Measurements from ENCODE around the gene TNNT3. TPM values are rescaled to one million over a fixed set of nuclear protein-coding genes. Genes with fewer than 3 reads are reported as not detected.

The TNNT3 gene
- total and polyA plus RNA-seq, 2 experiments from 2014 or later: 2.7 to 3.8 TPM

GRCh38 chr11:1899686-1900085 lies 19.8 kb upstream of the TNNT3 start:
- Histone ChIP-seq H3K36me3 (no peaks in the 10 kb centered on the region), H3K9me3 (ENCODE audit: low read depth) (no peaks in the 10 kb centered on the region), H3K4me1 (ENCODE audit: low read depth) (peaks cover 3% of the 10 kb centered on the region), H3K27ac (no peak overlapping the region), H3K27me3 (no peaks in the 10 kb centered on the region), H3K4me3 (no peak overlapping the region)
- no peak for TF ChIP-seq CTCF (IDR thresholded peaks at IDR 0.05; ENCODE audit: low read depth, low read length)
- DNase-seq (ENCODE audit: low read depth in 1 of 2, low spot score in 1 of 2): no peak

GRCh38 chr11:1906181-1906580 lies 13.3 kb upstream of the TNNT3 start:
- no peak for TF ChIP-seq CTCF (IDR thresholded peaks at IDR 0.05; ENCODE audit: low read depth, low read length)
- no peaks in the 10 kb centered on the region for H3K27me3 ChIP-seq
- no peaks in the 10 kb centered on the region for H3K36me3 ChIP-seq
- H3K9me3 ChIP-seq (ENCODE audit: low read depth): no peaks in the 10 kb centered on the region
- DNase-seq (ENCODE audit: low read depth in 1 of 2, low spot score in 1 of 2): peak in 1 of 2 donors; percentile 10
- no peak overlapping the region for H3K27ac ChIP-seq
- no peak overlapping the region for H3K4me3 ChIP-seq
- no peaks in the 10 kb centered on the region for H3K4me1 ChIP-seq (ENCODE audit: low read depth)

- H3K27ac ChIP-seq: no peak overlapping the region
- DNase-seq (ENCODE audit: low read depth in 1 of 2, low spot score in 1 of 2): no peak
- no peaks in the 10 kb centered on the region for H3K27me3 ChIP-seq
- TF ChIP-seq CTCF (IDR thresholded peaks at IDR 0.05; ENCODE audit: low read depth, low read length): no peak
- H3K4me1 ChIP-seq (ENCODE audit: low read depth): no peaks in the 10 kb centered on the region
- no peaks in the 10 kb centered on the region for H3K9me3 ChIP-seq (ENCODE audit: low read depth)
- no peak overlapping the region for H3K4me3 ChIP-seq
- H3K36me3 ChIP-seq: no peaks in the 10 kb centered on the region
These were observed 12.7 kb upstream of the TNNT3 start for GRCh38 chr11:1906611-1907423.

- Histone ChIP-seq H3K36me3 (no peaks in the 10 kb centered on the region), H3K4me3 (no peak overlapping the region), H3K27me3 (no peaks in the 10 kb centered on the region), H3K27ac (no peak overlapping the region), H3K4me1 (ENCODE audit: low read depth) (no peaks in the 10 kb centered on the region), H3K9me3 (ENCODE audit: low read depth) (no peaks in the 10 kb centered on the region)
- TF ChIP-seq CTCF (IDR thresholded peaks at IDR 0.05; ENCODE audit: low read depth, low read length): no peak
- DNase-seq (ENCODE audit: low read depth in 1 of 2, low spot score in 1 of 2): peak in 1 of 2 donors; percentile 86
These were observed 10.9 kb upstream of the TNNT3 start for GRCh38 chr11:1908618-1909017.

- H3K36me3 ChIP-seq: no peaks in the 10 kb centered on the region
- H3K4me3 ChIP-seq: no peak overlapping the region
- H3K27ac ChIP-seq: no peak overlapping the region
- no peak for TF ChIP-seq CTCF (IDR thresholded peaks at IDR 0.05; ENCODE audit: low read depth, low read length)
- H3K9me3 ChIP-seq (ENCODE audit: low read depth): no peaks in the 10 kb centered on the region
- H3K27me3 ChIP-seq: no peaks in the 10 kb centered on the region
- no peaks in the 10 kb centered on the region for H3K4me1 ChIP-seq (ENCODE audit: low read depth)
- no peak for DNase-seq (ENCODE audit: low read depth in 1 of 2, low spot score in 1 of 2)
These were observed 10.0 kb upstream of the TNNT3 start for GRCh38 chr11:1909524-1909923.
